ENCODE results near the gene DCLK1. TPM values are rescaled to one million over a fixed set of nuclear protein-coding genes. Genes with fewer than 3 reads are reported as not detected.

DCLK1 gene
- total and polyA plus RNA-seq, 2 donors (not counting 1 experiment from before 2014, with no cell fraction given): 0.56 to 6.3 TPM

GRCh38 chr13:35765941-35766340 lies 365.2 kb downstream of the DCLK1 start:
- Histone ChIP-seq H3K4me1 (ENCODE audit: control insufficient read depth, extremely low read depth, insufficient read depth, low read length) (peaks cover 4% of the 10 kb centered on the region), H3K27me3 (ENCODE audit: control insufficient read depth, insufficient read depth, low read length) (no peaks in the 10 kb centered on the region), H4K20me1 (ENCODE audit: control insufficient read depth, extremely low read depth, insufficient read depth, low read length) (no peaks in the 10 kb centered on the region), H3K79me2 (ENCODE audit: control insufficient read depth, insufficient read depth, low read length) (no peaks in the 10 kb centered on the region), H3K4me2 (ENCODE audit: extremely low read depth, insufficient read depth, low read length) (no peak overlapping the region), H3K27ac (ENCODE audit: insufficient read depth, low read length) (no peak overlapping the region), H2AFZ (ENCODE audit: low read length) (no peak overlapping the region), H3K36me3 (ENCODE audit: control insufficient read depth, insufficient read depth, low read length) (no peaks in the 10 kb centered on the region), H3K9ac (ENCODE audit: insufficient read depth, low read length) (no peak overlapping the region), H3K9me3 (ENCODE audit: control insufficient read depth, insufficient read depth, low read depth, low read length) (no peaks in the 10 kb centered on the region), H3K4me3 (replicated peaks in 1 of 4; ENCODE audit: control extremely low read depth in 1 of 4, insufficient read depth in 1 of 4, low read depth in 3 of 4, low read length in 4 of 4) (no peak overlapping the region)
- TF ChIP-seq CTCF (conservative IDR thresholded peaks at IDR 0.05 in 1 of 2, IDR thresholded peaks at IDR 0.05 in 1 of 2; ENCODE audit: low read depth in 1 of 2, low read length in 2 of 2) (no peak), EZH2 (IDR thresholded peaks at IDR 0.05; ENCODE audit: low read length, missing control alignments) (no peak)
- no peak for DNase-seq (ENCODE audit: low read depth in 2 of 2)

- Histone ChIP-seq H2AFZ (ENCODE audit: low read length) (no peak overlapping the region), H3K9me3 (ENCODE audit: control insufficient read depth, insufficient read depth, low read depth, low read length) (no peaks in the 10 kb centered on the region), H3K4me2 (ENCODE audit: extremely low read depth, insufficient read depth, low read length) (no peak overlapping the region), H3K4me1 (ENCODE audit: control insufficient read depth, extremely low read depth, insufficient read depth, low read length) (peaks cover 3% of the 10 kb centered on the region), H3K27me3 (ENCODE audit: control insufficient read depth, insufficient read depth, low read length) (no peaks in the 10 kb centered on the region), H3K9ac (ENCODE audit: insufficient read depth, low read length) (no peak overlapping the region), H3K27ac (ENCODE audit: insufficient read depth, low read length) (no peak overlapping the region), H3K36me3 (ENCODE audit: control insufficient read depth, insufficient read depth, low read length) (no peaks in the 10 kb centered on the region), H3K79me2 (ENCODE audit: control insufficient read depth, insufficient read depth, low read length) (no peaks in the 10 kb centered on the region), H4K20me1 (ENCODE audit: control insufficient read depth, extremely low read depth, insufficient read depth, low read length) (no peaks in the 10 kb centered on the region), H3K4me3 (replicated peaks in 1 of 4; ENCODE audit: control extremely low read depth in 1 of 4, insufficient read depth in 1 of 4, low read depth in 3 of 4, low read length in 4 of 4) (no peak overlapping the region)
- TF ChIP-seq EZH2 (IDR thresholded peaks at IDR 0.05; ENCODE audit: low read length, missing control alignments) (no peak), CTCF (conservative IDR thresholded peaks at IDR 0.05 in 1 of 2, IDR thresholded peaks at IDR 0.05 in 1 of 2; ENCODE audit: low read depth in 1 of 2, low read length in 2 of 2) (no peak)
- DNase-seq (ENCODE audit: low read depth in 2 of 2): no peak
These were observed 365.8 kb downstream of the DCLK1 start for GRCh38 chr13:35765366-35765765.

GRCh38 chr13:35764326-35765015 lies 366.7 kb downstream of the DCLK1 start:
- Histone ChIP-seq H3K4me2 (ENCODE audit: extremely low read depth, insufficient read depth, low read length) (no peak overlapping the region), H3K36me3 (ENCODE audit: control insufficient read depth, insufficient read depth, low read length) (no peaks in the 10 kb centered on the region), H3K4me3 (replicated peaks in 1 of 4; ENCODE audit: control extremely low read depth in 1 of 4, insufficient read depth in 1 of 4, low read depth in 3 of 4, low read length in 4 of 4) (no peak overlapping the region), H3K27me3 (ENCODE audit: control insufficient read depth, insufficient read depth, low read length) (no peaks in the 10 kb centered on the region), H3K4me1 (ENCODE audit: control insufficient read depth, extremely low read depth, insufficient read depth, low read length) (peaks cover 3% of the 10 kb centered on the region), H4K20me1 (ENCODE audit: control insufficient read depth, extremely low read depth, insufficient read depth, low read length) (no peaks in the 10 kb centered on the region), H3K79me2 (ENCODE audit: control insufficient read depth, insufficient read depth, low read length) (no peaks in the 10 kb centered on the region), H3K9ac (ENCODE audit: insufficient read depth, low read length) (no peak overlapping the region), H2AFZ (ENCODE audit: low read length) (no peak overlapping the region), H3K9me3 (ENCODE audit: control insufficient read depth, insufficient read depth, low read depth, low read length) (no peaks in the 10 kb centered on the region), H3K27ac (ENCODE audit: insufficient read depth, low read length) (no peak overlapping the region)
- no peak for TF ChIP-seq EZH2 (IDR thresholded peaks at IDR 0.05; ENCODE audit: low read length, missing control alignments)
- TF ChIP-seq CTCF (conservative IDR thresholded peaks at IDR 0.05 in 1 of 2, IDR thresholded peaks at IDR 0.05 in 1 of 2; ENCODE audit: low read depth in 1 of 2, low read length in 2 of 2): no peak
- DNase-seq (ENCODE audit: low read depth in 2 of 2): peak in 1 of 2 donors; percentile 81
